Liver (tissue), 9 donors: ENCODE data around the gene RAD51AP1. TPM values are rescaled to one million over a fixed set of nuclear protein-coding genes. Genes with fewer than 3 reads are reported as not detected.

Experiments
- DNase-seq: peaks from one replicate; pipeline ENCODE4 v3.0.0-alpha.2; 2017; ENCODE audit warnings: low spot score
- H3K27ac ChIP-seq, 2 donors: one replicate each; pipeline ENCODE4 v1.7.0; 2013; ENCODE audit warnings: inconsistent platforms in 2 of 2, low read length in 2 of 2, control low read depth in 1 of 2, low read depth in 1 of 2, mild to moderate bottlenecking in 1 of 2
- H3K27me3 ChIP-seq, 4 donors: one replicate each; pipeline versions ENCODE4 v1.6.1 to v1.7.0; 2013; ENCODE audit warnings: low read length in 3 of 4, inconsistent platforms in 1 of 4, mild to moderate bottlenecking in 1 of 4, moderate library complexity in 1 of 4; ENCODE audit not compliant: control insufficient read depth in 4 of 4, insufficient read depth in 4 of 4
- H3K36me3 ChIP-seq, 4 donors: one replicate each; pipeline versions ENCODE4 v1.6.1 to v1.7.0; 2013; ENCODE audit warnings: low read length in 3 of 4, mild to moderate bottlenecking in 3 of 4, low read depth in 1 of 4, moderate library complexity in 1 of 4; ENCODE audit not compliant: control insufficient read depth in 4 of 4, insufficient read depth in 3 of 4
- H3K4me1 ChIP-seq, 4 donors: one replicate each; pipeline versions ENCODE4 v1.6.1 to v1.7.0; 2013; ENCODE audit warnings: low read length in 3 of 4, mild to moderate bottlenecking in 3 of 4, moderate library complexity in 1 of 4; ENCODE audit not compliant: control insufficient read depth in 4 of 4, insufficient read depth in 4 of 4
- H3K4me3 ChIP-seq, 3 donors: one replicate each; pipeline versions ENCODE4 v1.6.1 to v1.7.0; 2013; ENCODE audit warnings: low read length in 3 of 3, control low read depth in 1 of 3, low read depth in 1 of 3, mild to moderate bottlenecking in 1 of 3
- H3K9ac ChIP-seq, 2 donors: one replicate each; pipeline ENCODE4 v1.7.0; 2013; ENCODE audit warnings: low read length in 2 of 2, mild to moderate bottlenecking in 2 of 2, moderate library complexity in 2 of 2, control low read depth in 1 of 2, low read depth in 1 of 2
- H3K9me3 ChIP-seq, 4 donors: one replicate each; pipeline versions ENCODE4 v1.6.1 to v1.7.0; 2013; ENCODE audit warnings: low read length in 3 of 4; ENCODE audit not compliant: control insufficient read depth in 4 of 4
- EGR1 ChIP-seq, 2 donors: IDR thresholded peaks; 2 replicates each; pipeline ENCODE4 v1.6.1; 2016 to 2018; ENCODE audit warnings: antibody characterized with exemption in 2 of 2, low read depth in 2 of 2
- FOXA1 ChIP-seq: IDR thresholded peaks from 2 replicates; pipeline ENCODE4 v1.6.1; 2016; ENCODE audit warnings: antibody characterized with exemption
- FOXA2 ChIP-seq: IDR thresholded peaks from 2 replicates; pipeline ENCODE4 v1.6.1; 2016; ENCODE audit warnings: antibody characterized with exemption
- GABPA ChIP-seq, 2 donors: IDR thresholded peaks in 1 of 2; conservative IDR thresholded peaks in 1 of 2; 2 replicates each; pipeline ENCODE4 v1.6.1; 2016; ENCODE audit warnings: antibody characterized with exemption in 2 of 2, mild to moderate bottlenecking in 1 of 2, moderate library complexity in 1 of 2
- HNF4A ChIP-seq, 2 donors: conservative IDR thresholded peaks; 2 replicates each; pipeline ENCODE4 v1.6.1; 2016; ENCODE audit warnings: antibody characterized with exemption in 2 of 2, mild to moderate bottlenecking in 2 of 2
- HNF4G ChIP-seq: IDR thresholded peaks from 2 replicates; pipeline ENCODE4 v1.6.1; 2016; ENCODE audit warnings: antibody characterized with exemption
- JUND ChIP-seq, 2 donors: IDR thresholded peaks; 2 replicates each; pipeline ENCODE4 v1.6.1; 2016; ENCODE audit warnings: antibody characterized with exemption in 2 of 2
- NR2F2 ChIP-seq: IDR thresholded peaks from 2 replicates; pipeline ENCODE4 v1.6.1; 2016; ENCODE audit warnings: antibody characterized with exemption
- RAD21 ChIP-seq, 2 donors: IDR thresholded peaks; 2 replicates each; pipeline ENCODE4 v1.6.1; 2016; ENCODE audit warnings: antibody characterized with exemption in 2 of 2, mild to moderate bottlenecking in 2 of 2
- RXRA ChIP-seq, 2 donors: IDR thresholded peaks; 2 replicates each; pipeline ENCODE4 v1.6.1; 2017 to 2018; ENCODE audit warnings: antibody characterized with exemption in 2 of 2, mild to moderate bottlenecking in 1 of 2
- SP1 ChIP-seq: IDR thresholded peaks from 2 replicates; pipeline ENCODE4 v1.6.1; 2018; ENCODE audit warnings: antibody characterized with exemption, mild to moderate bottlenecking
- TAF1 ChIP-seq: conservative IDR thresholded peaks from 2 replicates; pipeline ENCODE4 v1.6.1; 2016; ENCODE audit warnings: antibody characterized with exemption, mild to moderate bottlenecking
- YY1 ChIP-seq: IDR thresholded peaks from 2 replicates; pipeline ENCODE4 v1.6.1; 2016; ENCODE audit warnings: antibody characterized with exemption, mild to moderate bottlenecking
- WGBS: extraction: QIAGEN DNeasy Blood & Tissue Kit; methylation state at CpG from one replicate; pipeline ENCODE4 v1.1.7; 2013; 5-methylcytosine and 5-hydroxymethylcytosine counted together
- polyA plus RNA-seq, 2 donors: library from polyadenylated mRNA; stranded (reverse) in 1 of 2; unstranded in 1 of 2; fragments of 200-250 nt in 1 of 2; fragments of >200 nt in 1 of 2; fragmentation: Nextera tagmentation in 1 of 2; extraction: Ambion mirVana in 1 of 2; gene quantifications; one replicate each; pipeline versions ENCODE4 v1.2.1 to v1.2.3, GENCODE V29; 2013 to 2015
- total RNA-seq, 2 donors: library from RNA; depleted of rRNA; stranded (reverse); fragments of >200 nt; gene quantifications; one replicate each; pipeline ENCODE4 v1.2.3, GENCODE V29; 2014
- TF ChIP-seq, protein P1 (sequence below): IDR thresholded peaks from 2 replicates; pipeline ENCODE4 v1.6.1; 2016; ENCODE audit warnings: antibody characterized with exemption
- TF ChIP-seq, protein P2 (sequence below): fragments of 150-350 bp; IDR thresholded peaks from 2 replicates; pipeline ENCODE4 v1.5.1; 2017; ENCODE audit warnings: improper control_type of control experiment, low read depth, low read length; ENCODE audit not compliant: missing input control
- TF ChIP-seq, protein P3 (sequence below): IDR thresholded peaks from 2 replicates; pipeline ENCODE4 v1.6.1; 2016; ENCODE audit warnings: antibody characterized with exemption
- TF ChIP-seq, protein P4 (sequence below): IDR thresholded peaks from 2 replicates; pipeline ENCODE4 v1.6.1; 2016; ENCODE audit warnings: antibody characterized with exemption, mild to moderate bottlenecking
- donor health status: healthy.
- donor health status: healthy.
- donor health status: healthy.
- donor health status: healthy.
- donor health status: healthy.

RAD51AP1 gene
- total and polyA plus RNA-seq, 4 donors: 0.50 to 14.9 (median 1.3) TPM

DNA sequence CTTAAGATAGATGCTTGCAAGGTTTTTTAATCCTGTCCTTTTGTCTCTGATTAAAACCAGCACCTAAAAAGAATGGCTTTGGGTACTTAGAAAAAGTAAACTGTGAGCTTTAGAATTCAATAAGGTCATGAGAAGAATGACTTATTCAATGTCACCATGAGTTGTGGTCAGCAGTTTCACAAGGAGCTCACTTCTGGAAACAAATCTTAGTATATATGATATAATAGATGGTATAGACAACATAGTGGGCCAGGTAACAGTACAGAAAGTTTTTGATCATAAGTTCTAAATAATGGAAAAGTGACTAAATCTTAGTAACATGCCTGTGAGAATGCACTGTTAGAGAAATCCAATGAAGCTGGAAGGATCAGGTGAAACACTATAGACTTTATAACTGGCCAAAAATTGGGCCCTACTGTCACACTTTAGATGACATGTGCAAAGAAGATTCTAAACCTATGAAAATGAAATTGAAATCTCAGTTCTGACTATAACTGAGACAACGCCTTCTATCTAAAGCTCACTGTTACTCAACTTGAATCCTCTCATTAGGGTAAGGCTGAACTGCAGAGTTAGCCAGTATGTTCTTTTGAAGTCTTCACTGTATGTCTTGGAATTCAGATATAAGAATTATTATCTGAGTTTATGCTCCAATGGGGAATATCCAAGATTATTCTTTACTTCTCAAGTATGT, 42.4 kb upstream of the RAD51AP1 start:
- TF ChIP-seq, protein P1, sequence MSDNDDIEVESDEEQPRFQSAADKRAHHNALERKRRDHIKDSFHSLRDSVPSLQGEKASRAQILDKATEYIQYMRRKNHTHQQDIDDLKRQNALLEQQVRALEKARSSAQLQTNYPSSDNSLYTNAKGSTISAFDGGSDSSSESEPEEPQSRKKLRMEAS: no peak
- TF ChIP-seq, protein P2, sequence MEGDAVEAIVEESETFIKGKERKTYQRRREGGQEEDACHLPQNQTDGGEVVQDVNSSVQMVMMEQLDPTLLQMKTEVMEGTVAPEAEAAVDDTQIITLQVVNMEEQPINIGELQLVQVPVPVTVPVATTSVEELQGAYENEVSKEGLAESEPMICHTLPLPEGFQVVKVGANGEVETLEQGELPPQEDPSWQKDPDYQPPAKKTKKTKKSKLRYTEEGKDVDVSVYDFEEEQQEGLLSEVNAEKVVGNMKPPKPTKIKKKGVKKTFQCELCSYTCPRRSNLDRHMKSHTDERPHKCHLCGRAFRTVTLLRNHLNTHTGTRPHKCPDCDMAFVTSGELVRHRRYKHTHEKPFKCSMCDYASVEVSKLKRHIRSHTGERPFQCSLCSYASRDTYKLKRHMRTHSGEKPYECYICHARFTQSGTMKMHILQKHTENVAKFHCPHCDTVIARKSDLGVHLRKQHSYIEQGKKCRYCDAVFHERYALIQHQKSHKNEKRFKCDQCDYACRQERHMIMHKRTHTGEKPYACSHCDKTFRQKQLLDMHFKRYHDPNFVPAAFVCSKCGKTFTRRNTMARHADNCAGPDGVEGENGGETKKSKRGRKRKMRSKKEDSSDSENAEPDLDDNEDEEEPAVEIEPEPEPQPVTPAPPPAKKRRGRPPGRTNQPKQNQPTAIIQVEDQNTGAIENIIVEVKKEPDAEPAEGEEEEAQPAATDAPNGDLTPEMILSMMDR: no peak
- TF ChIP-seq FOXA2 (no peak), FOXA1 (no peak), HNF4G (no peak), GABPA (IDR thresholded peaks at IDR 0.05 in 1 of 2, conservative IDR thresholded peaks at IDR 0.05 in 1 of 2) (no peak), RAD21 (IDR thresholded peaks at IDR 0.05) (no peak), EGR1 (IDR thresholded peaks at IDR 0.05; ENCODE audit: low read depth in 2 of 2) (no peak), NR2F2 (no peak), JUND (IDR thresholded peaks at IDR 0.05) (no peak), YY1 (no peak), HNF4A (conservative IDR thresholded peaks at IDR 0.05) (no peak), SP1 (no peak), TAF1 (no peak), RXRA (IDR thresholded peaks at IDR 0.05) (no peak)
- TF ChIP-seq, protein P3, sequence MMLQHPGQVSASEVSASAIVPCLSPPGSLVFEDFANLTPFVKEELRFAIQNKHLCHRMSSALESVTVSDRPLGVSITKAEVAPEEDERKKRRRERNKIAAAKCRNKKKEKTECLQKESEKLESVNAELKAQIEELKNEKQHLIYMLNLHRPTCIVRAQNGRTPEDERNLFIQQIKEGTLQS: no peak
- TF ChIP-seq, protein P4, sequence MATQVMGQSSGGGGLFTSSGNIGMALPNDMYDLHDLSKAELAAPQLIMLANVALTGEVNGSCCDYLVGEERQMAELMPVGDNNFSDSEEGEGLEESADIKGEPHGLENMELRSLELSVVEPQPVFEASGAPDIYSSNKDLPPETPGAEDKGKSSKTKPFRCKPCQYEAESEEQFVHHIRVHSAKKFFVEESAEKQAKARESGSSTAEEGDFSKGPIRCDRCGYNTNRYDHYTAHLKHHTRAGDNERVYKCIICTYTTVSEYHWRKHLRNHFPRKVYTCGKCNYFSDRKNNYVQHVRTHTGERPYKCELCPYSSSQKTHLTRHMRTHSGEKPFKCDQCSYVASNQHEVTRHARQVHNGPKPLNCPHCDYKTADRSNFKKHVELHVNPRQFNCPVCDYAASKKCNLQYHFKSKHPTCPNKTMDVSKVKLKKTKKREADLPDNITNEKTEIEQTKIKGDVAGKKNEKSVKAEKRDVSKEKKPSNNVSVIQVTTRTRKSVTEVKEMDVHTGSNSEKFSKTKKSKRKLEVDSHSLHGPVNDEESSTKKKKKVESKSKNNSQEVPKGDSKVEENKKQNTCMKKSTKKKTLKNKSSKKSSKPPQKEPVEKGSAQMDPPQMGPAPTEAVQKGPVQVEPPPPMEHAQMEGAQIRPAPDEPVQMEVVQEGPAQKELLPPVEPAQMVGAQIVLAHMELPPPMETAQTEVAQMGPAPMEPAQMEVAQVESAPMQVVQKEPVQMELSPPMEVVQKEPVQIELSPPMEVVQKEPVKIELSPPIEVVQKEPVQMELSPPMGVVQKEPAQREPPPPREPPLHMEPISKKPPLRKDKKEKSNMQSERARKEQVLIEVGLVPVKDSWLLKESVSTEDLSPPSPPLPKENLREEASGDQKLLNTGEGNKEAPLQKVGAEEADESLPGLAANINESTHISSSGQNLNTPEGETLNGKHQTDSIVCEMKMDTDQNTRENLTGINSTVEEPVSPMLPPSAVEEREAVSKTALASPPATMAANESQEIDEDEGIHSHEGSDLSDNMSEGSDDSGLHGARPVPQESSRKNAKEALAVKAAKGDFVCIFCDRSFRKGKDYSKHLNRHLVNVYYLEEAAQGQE: no peak
- Histone ChIP-seq H3K27ac (no peak overlapping the region), H3K4me1 (peaks cover 0 to 1% (median 0%) of the 10 kb centered on the region in 4 donors), H3K9me3 (no peaks in the 10 kb centered on the region), H3K9ac (no peak overlapping the region), H3K4me3 (no peak overlapping the region), H3K36me3 (peaks cover 7 to 30% (median 18%) of the 10 kb centered on the region in 4 donors), H3K27me3 (no peaks in the 10 kb centered on the region)
- WGBS: 99% methylated on average over 1 of the region's 1 CpG
- no peak for DNase-seq

DNA sequence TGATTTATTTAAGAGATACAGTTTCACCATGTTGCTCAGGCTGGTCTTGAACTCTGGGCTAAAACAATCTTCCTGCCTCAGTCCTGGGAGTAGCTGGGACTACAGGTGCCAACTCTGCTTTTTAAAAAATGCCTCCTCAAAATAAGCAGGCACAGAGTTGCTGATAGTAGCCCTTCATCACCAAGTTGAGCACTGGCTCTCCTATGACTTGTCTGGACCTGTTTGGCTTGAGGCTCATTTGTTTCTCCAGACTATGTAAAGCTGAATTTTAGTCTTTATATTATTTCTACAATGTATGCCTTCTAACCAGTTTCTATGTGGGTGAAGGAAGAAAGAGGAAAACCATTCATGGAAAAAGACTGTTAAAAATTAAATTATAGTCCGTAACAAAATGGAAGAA, 39.5 kb upstream of the RAD51AP1 start:
- 99% methylated on average over 1 of the region's 1 CpG for WGBS
- Histone ChIP-seq H3K4me1 (peaks cover 0 to 1% (median 0%) of the 10 kb centered on the region in 4 donors), H3K27ac (no peak overlapping the region), H3K4me3 (no peak overlapping the region), H3K27me3 (no peaks in the 10 kb centered on the region), H3K36me3 (peaks cover 8 to 36% (median 25%) of the 10 kb centered on the region in 4 donors), H3K9me3 (no peaks in the 10 kb centered on the region), H3K9ac (no peak overlapping the region)
- TF ChIP-seq, protein P2: no peak
- TF ChIP-seq EGR1 (IDR thresholded peaks at IDR 0.05; ENCODE audit: low read depth in 2 of 2): no peak
- no peak for TF ChIP-seq RXRA (IDR thresholded peaks at IDR 0.05)
- no peak for TF ChIP-seq NR2F2
- DNase-seq: no peak
